ENCODE measurements around the gene COLEC12. TPM values are rescaled to one million over a fixed set of nuclear protein-coding genes. Genes with fewer than 3 reads are reported as not detected.

Gene COLEC12
- total RNA-seq, 4 donors from 2014 or later: 5.1 to 14.5 (median 6.9) TPM

GRCh38 chr18:512957-513356, 12.5 kb upstream of the COLEC12 start:
- intact Hi-C loops (cut with DNase I; ENCODE audit: low total_unique reads): no loop called here
- H3K4me3 ChIP-seq (ENCODE audit: low read depth, poor library complexity, severe bottlenecking): no peak overlapping the region
- WGBS, 2 donors: 90 to 96% methylated on average over 9 of the region's 9 CpGs
- TF ChIP-seq CTCF (IDR thresholded peaks at IDR 0.05) (no peak), POLR2A (IDR thresholded peaks at IDR 0.05) (no peak)
- DNase-seq (ENCODE audit: low spot score in 2 of 2): no peak

GRCh38 chr18:508835-509234, 8.3 kb upstream of the COLEC12 start:
- no peak for DNase-seq (ENCODE audit: low spot score in 2 of 2)
- 38 to 42% methylated on average over 3 of the region's 3 CpGs for WGBS, 2 donors
- TF ChIP-seq POLR2A (IDR thresholded peaks at IDR 0.05): no peak
- TF ChIP-seq CTCF (IDR thresholded peaks at IDR 0.05): no peak
- H3K4me3 ChIP-seq (ENCODE audit: low read depth, poor library complexity, severe bottlenecking): no peak overlapping the region
- intact Hi-C loops (cut with DNase I; ENCODE audit: low total_unique reads): no loop called here

GRCh38 chr18:507636-508035, 7.1 kb upstream of the COLEC12 start:
- intact Hi-C loops (cut with DNase I; ENCODE audit: low total_unique reads): no loop called here
- TF ChIP-seq CTCF (IDR thresholded peaks at IDR 0.05) (no peak), POLR2A (IDR thresholded peaks at IDR 0.05) (no peak)
- no peak overlapping the region for H3K4me3 ChIP-seq (ENCODE audit: low read depth, poor library complexity, severe bottlenecking)
- DNase-seq (ENCODE audit: low spot score in 2 of 2): no peak
- WGBS, 2 donors: 66 to 79% methylated on average over 3 of the region's 3 CpGs

GRCh38 chr18:506801-507200, 6.3 kb upstream of the COLEC12 start:
- intact Hi-C loops (cut with DNase I; ENCODE audit: low total_unique reads): no loop called here
- DNase-seq (ENCODE audit: low spot score in 2 of 2): no peak
- WGBS, 2 donors: 92 to 94% methylated on average over 4 of the region's 4 CpGs
- no peak for TF ChIP-seq POLR2A (IDR thresholded peaks at IDR 0.05)
- TF ChIP-seq CTCF (IDR thresholded peaks at IDR 0.05): no peak
- H3K4me3 ChIP-seq (ENCODE audit: low read depth, poor library complexity, severe bottlenecking): no peak overlapping the region

- intact Hi-C loops (cut with DNase I; ENCODE audit: low total_unique reads): no loop called here
- no peak overlapping the region for H3K4me3 ChIP-seq (ENCODE audit: low read depth, poor library complexity, severe bottlenecking)
- DNase-seq (ENCODE audit: low spot score in 2 of 2): no peak
- TF ChIP-seq POLR2A (IDR thresholded peaks at IDR 0.05) (no peak), CTCF (IDR thresholded peaks at IDR 0.05) (no peak)
- WGBS, 2 donors: 62 to 65% methylated on average over 1 of the region's 1 CpG
Measured at GRCh38 chr18:506264-506663, 5.8 kb upstream of the COLEC12 start.

- 73 to 75% methylated on average over 6 of the region's 6 CpGs for WGBS, 2 donors
- TF ChIP-seq POLR2A (IDR thresholded peaks at IDR 0.05): no peak
- no peak for TF ChIP-seq CTCF (IDR thresholded peaks at IDR 0.05)
- no peak for DNase-seq (ENCODE audit: low spot score in 2 of 2)
- intact Hi-C loops (cut with DNase I; ENCODE audit: low total_unique reads): no loop called here
- no peak overlapping the region for H3K4me3 ChIP-seq (ENCODE audit: low read depth, poor library complexity, severe bottlenecking)
Measured at GRCh38 chr18:505483-506122, 5.1 kb upstream of the COLEC12 start.

Measured in lower leg skin (tissue), 4 donors.